ENCODE measurements around the gene MYO9B. TPM values are rescaled to one million over a fixed set of nuclear protein-coding genes. Genes with fewer than 3 reads are reported as not detected.

Gene MYO9B
- total and polyA plus RNA-seq, 2 of the 13 experiments (the other 11 are each of a cell fraction or from before 2014, with no cell fraction given): 18.0 to 18.3 TPM

- TF ChIP-seq GABPA (IDR thresholded peaks at IDR 0.05; ENCODE audit: low read depth, low read length): no peak
- TF ChIP-seq GABPA (CRISPR knock-in tag; IDR thresholded peaks at IDR 0.05; ENCODE audit: low read depth): peak; percentile 59; the same call in 1 of the 2 replicates
- no peak for TF ChIP-seq MLLT10 (CRISPR knock-in tag; IDR thresholded peaks at IDR 0.05)
- TF ChIP-seq E2F1 (CRISPR knock-in tag; IDR thresholded peaks at IDR 0.05): no peak
- TF ChIP-seq TP53 (CRISPR knock-in tag; conservative IDR thresholded peaks at IDR 0.05): no peak
- TF ChIP-seq YEATS4 (CRISPR knock-in tag; IDR thresholded peaks at IDR 0.05; ENCODE audit: borderline replicate concordance): peak; percentile 70
- TF ChIP-seq ZMAT3 (CRISPR knock-in tag; conservative IDR thresholded peaks at IDR 0.05): no peak
- TF ChIP-seq, protein P1, sequence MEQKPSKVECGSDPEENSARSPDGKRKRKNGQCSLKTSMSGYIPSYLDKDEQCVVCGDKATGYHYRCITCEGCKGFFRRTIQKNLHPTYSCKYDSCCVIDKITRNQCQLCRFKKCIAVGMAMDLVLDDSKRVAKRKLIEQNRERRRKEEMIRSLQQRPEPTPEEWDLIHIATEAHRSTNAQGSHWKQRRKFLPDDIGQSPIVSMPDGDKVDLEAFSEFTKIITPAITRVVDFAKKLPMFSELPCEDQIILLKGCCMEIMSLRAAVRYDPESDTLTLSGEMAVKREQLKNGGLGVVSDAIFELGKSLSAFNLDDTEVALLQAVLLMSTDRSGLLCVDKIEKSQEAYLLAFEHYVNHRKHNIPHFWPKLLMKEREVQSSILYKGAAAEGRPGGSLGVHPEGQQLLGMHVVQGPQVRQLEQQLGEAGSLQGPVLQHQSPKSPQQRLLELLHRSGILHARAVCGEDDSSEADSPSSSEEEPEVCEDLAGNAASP (CRISPR knock-in tag; IDR thresholded peaks at IDR 0.05; ENCODE audit: borderline replicate concordance): peak; percentile 98
- peak; percentile 72 for TF ChIP-seq TMF1 (CRISPR knock-in tag; IDR thresholded peaks at IDR 0.05; ENCODE audit: low read depth)
- no peak for TF ChIP-seq MBD4 (IDR thresholded peaks at IDR 0.05; ENCODE audit: borderline replicate concordance, low read length)
- no peak for TF ChIP-seq ATRX (CRISPR knock-in tag; IDR thresholded peaks at IDR 0.05; ENCODE audit: borderline replicate concordance)
- no peak for TF ChIP-seq ZNF282 (IDR thresholded peaks at IDR 0.05; ENCODE audit: partially characterized antibody)
- TF ChIP-seq, protein P2, sequence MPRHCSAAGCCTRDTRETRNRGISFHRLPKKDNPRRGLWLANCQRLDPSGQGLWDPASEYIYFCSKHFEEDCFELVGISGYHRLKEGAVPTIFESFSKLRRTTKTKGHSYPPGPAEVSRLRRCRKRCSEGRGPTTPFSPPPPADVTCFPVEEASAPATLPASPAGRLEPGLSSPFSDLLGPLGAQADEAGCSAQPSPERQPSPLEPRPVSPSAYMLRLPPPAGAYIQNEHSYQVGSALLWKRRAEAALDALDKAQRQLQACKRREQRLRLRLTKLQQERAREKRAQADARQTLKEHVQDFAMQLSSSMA (CRISPR knock-in tag; IDR thresholded peaks at IDR 0.05): no peak
- peak; percentile 59; the same call in 1 of the 2 replicates for TF ChIP-seq ZSCAN9 (CRISPR knock-in tag; IDR thresholded peaks at IDR 0.05; ENCODE audit: borderline replicate concordance)
- no peak for TF ChIP-seq ZBTB44 (CRISPR knock-in tag; IDR thresholded peaks at IDR 0.05)
- TF ChIP-seq KLF15 (CRISPR knock-in tag; IDR thresholded peaks at IDR 0.05; ENCODE audit: borderline replicate concordance): peak; percentile 41; the same call in 1 of the 2 replicates
- no peak for TF ChIP-seq CHD4 (IDR thresholded peaks at IDR 0.05; ENCODE audit: borderline replicate concordance, low read length)
- no peak for TF ChIP-seq ZNF12 (CRISPR knock-in tag; IDR thresholded peaks at IDR 0.05)
- peak; percentile 63 for TF ChIP-seq MXD1 (CRISPR knock-in tag; IDR thresholded peaks at IDR 0.05)
- TF ChIP-seq KDM1A (CRISPR knock-in tag; IDR thresholded peaks at IDR 0.05): peak; percentile 84; the same call in 1 of the 2 replicates
- TF ChIP-seq CEBPB (IDR thresholded peaks at IDR 0.05; ENCODE audit: borderline replicate concordance, low read depth, low read length): no peak
- TF ChIP-seq, protein P3, sequence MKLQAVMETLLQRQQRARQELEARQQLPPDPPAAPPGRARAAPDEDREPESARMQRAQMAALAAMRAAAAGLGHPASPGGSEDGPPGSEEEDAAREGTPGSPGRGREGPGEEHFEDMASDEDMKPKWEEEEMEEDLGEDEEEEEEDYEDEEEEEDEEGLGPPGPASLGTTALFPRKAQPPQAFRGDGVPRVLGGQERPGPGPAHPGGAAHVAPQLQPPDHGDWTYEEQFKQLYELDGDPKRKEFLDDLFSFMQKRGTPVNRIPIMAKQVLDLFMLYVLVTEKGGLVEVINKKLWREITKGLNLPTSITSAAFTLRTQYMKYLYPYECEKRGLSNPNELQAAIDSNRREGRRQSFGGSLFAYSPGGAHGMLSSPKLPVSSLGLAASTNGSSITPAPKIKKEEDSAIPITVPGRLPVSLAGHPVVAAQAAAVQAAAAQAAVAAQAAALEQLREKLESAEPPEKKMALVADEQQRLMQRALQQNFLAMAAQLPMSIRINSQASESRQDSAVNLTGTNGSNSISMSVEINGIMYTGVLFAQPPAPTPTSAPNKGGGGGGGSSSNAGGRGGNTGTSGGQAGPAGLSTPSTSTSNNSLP (IDR thresholded peaks at IDR 0.05; ENCODE audit: low read depth, low read length): no peak
- peak; percentile 8 for TF ChIP-seq ZNF781 (CRISPR knock-in tag; IDR thresholded peaks at IDR 0.05; ENCODE audit: borderline replicate concordance, not compliant biosample characterization)
- TF ChIP-seq HMG20B (CRISPR knock-in tag; conservative IDR thresholded peaks at IDR 0.05): peak; percentile 97
Measured at GRCh38 chr19:17248011-17248776, 172.6 kb downstream of the MYO9B start (continued).
